Transverse colon (tissue), 3 donors: ENCODE results near the gene CRTC1.

ENCODE experiments used
- EP300 ChIP-seq: sonication (generic); formaldehyde crosslinking; IDR thresholded peaks from one replicate; pipeline ENCODE4 v1.6.1; 2017; ENCODE audit warnings: antibody characterized with exemption, low read depth
- POLR2A ChIP-seq: fragments of 450-650 bp; IDR thresholded peaks from one replicate; pipeline ENCODE4 v1.6.1; 2016; ENCODE audit warnings: antibody characterized with exemption, mild to moderate bottlenecking, moderate library complexity
- TF ChIP-seq, protein P1 (sequence below), 5 experiments: fragments of 200-600 bp in 3 of 5; fragments of 450-650 bp in 2 of 5; sonication (generic) in 3 of 5; IDR thresholded peaks; 1 replicate in 2 of 5; 2 replicates in 3 of 5; pipeline ENCODE4 v1.5.1; 2016 to 2017; ENCODE audit warnings: antibody characterized with exemption in 5 of 5, inconsistent platforms in 3 of 5, mild to moderate bottlenecking in 2 of 5, moderate library complexity in 1 of 5

GRCh38 chr19:18804139-18804601, 120.7 kb downstream of the CRTC1 start:
- TF ChIP-seq, protein P1, sequence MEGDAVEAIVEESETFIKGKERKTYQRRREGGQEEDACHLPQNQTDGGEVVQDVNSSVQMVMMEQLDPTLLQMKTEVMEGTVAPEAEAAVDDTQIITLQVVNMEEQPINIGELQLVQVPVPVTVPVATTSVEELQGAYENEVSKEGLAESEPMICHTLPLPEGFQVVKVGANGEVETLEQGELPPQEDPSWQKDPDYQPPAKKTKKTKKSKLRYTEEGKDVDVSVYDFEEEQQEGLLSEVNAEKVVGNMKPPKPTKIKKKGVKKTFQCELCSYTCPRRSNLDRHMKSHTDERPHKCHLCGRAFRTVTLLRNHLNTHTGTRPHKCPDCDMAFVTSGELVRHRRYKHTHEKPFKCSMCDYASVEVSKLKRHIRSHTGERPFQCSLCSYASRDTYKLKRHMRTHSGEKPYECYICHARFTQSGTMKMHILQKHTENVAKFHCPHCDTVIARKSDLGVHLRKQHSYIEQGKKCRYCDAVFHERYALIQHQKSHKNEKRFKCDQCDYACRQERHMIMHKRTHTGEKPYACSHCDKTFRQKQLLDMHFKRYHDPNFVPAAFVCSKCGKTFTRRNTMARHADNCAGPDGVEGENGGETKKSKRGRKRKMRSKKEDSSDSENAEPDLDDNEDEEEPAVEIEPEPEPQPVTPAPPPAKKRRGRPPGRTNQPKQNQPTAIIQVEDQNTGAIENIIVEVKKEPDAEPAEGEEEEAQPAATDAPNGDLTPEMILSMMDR (IDR thresholded peaks at IDR 0.05): no peak
- TF ChIP-seq POLR2A (no peak), EP300 (no peak)
